GM21367 (cell line): ENCODE data around the gene DOCK1.

Source experiments
- ATAC-seq: cut with Tn5 transposase; IDR thresholded peaks from one replicate; pipeline ENCODE4 v1.9.1; 2021; ENCODE audit not compliant: unreplicated experiment

The DOCK1 gene

DNA sequence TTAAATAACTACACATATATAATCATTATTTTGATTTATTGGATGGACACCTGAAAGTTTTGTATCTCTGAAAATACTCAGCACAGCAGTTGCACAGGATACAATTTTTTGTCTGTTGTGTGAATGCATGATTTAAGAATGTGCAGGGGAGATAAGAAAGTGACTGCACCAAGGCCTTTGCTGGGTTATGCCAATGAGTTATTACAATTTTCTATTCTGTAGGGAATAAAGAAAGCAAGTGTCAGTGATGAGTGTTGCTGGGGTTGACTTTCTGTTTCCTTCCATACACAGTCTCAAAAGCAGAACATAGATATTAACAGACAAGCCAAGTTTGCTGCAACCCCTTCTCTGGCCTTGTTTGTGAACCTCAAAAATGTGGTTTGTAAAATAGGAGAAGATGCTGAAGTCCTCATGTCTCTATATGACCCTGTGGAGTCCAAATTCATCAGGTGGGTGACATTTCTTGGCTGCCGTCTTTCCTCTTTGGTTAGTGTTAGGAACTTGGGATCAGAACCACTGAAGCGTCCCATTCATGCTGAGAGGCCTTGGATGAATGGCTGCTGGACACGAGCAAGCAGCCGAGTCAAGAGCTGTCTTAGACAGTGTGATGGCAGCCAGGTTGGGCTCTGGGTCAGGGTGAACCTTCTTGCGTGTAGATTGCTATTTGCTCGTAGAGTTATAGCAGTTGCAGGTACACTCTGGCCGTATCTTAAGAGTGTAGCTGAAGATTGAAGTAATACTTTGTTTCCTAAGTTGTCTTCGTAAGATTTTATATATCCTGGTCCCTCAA lies 92.8 kb downstream of the DOCK1 start:
- ATAC-seq, result no peak

DNA sequence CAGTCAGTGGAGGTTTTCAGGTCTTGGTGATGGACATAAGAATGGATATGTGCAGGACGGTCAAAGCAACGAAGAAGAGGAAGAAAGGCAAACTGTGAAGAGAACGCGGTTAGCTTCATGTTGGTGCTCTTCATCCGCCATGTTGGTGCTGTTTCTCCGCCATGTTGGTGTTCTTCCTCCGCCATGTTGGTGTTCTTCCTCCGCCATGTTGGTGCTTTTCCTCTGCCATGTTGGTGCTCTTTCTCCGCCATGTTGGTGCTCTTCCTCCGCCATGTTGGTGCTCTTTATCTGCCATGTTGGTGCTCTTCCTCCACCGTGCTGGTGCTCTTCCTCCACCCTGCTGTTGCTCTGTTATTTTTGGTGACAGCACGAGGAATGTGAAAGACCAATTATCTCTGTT lies 95.4 kb downstream of the DOCK1 start:
- ATAC-seq, result no peak

DNA sequence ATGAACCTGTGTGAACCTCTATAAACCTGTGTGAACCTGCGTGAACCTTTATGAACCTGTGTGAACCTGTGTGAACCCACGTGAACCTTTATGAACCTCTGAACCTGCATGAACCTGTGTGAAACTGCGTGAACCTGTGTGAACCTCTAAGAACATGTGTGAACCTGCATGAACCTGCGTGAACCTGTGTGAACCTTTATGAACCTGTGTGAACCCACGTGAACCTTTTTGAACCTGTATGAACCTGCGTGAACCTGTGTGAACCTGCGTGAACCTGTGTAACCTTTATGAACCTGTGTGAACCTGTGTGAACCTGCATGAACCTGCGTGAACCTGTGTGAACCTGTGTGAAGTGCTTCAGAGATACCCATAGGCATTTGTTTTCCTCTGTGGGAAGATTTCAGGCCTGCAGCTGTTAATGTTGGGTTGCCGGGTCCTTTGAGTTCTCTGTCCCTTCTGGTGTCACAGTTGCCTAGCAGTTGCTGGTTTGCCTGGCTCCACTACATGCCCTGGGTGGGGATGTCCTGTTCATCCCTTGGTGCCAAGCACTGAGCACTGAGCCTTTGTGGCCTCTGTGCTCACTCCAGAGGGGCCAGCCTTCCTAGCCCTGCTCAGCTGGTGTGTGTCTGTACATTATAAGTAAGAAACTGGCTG lies 97.9 kb downstream of the DOCK1 start:
- no peak for ATAC-seq

DNA sequence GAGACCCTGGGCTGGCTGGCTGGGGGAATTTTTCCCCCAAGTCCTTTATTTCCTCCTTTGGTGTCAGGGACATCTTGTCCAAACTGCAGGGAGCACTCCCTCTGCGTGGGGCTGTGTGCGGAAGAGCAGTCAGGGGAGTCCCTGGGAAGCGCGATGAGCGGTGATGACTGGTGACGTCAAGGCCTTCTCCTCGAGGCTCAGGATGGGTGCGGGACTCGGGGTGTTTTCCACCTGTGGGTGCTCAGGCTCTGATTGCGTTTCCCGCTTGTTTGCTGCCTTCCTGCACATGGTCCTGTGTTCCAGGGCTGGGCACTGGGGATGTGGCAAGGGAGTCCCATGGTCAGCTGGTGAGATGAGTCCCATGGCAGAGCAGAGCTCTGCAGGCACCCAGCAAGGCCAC lies 101.2 kb downstream of the DOCK1 start:
- no peak for ATAC-seq

DNA sequence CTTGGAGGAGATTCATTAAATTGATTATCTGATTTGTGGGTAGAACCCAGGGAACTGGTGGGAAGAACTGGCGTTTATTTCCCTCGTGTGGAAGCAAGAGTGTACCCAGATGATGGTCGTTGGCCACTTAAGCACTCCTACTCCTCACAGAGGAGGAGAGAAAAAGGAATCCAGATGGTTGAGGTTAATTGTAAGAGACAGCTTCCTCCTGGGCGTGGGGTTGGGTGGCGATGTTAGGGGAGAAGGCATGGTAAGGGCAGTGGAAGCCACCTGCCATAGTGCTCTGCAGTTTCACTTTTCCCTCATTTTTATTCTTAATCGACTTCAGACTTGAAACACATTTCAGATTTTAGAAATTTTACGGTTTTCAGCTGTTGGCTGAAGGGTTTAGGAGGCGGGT lies 104.1 kb downstream of the DOCK1 start:
- no peak for ATAC-seq

DNA sequence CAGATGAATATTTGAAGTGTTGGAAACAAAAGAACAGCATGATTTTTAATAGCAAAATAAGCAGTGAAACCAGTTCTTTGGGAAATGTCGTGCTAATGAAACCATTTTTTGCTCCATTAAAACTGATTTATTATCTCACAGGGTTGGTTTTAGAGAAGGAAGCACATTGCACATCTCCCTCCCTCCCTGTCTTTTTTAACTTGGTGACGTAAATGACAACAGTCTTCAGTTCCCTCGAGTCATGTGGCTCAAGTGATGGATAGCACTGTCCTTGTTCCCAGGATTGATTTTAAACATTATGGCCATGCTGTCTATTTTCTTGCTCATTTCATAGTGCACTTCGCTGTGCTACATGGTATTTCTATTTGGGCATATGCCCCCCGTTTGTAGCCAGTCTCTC lies 105.9 kb downstream of the DOCK1 start:
- ATAC-seq, result no peak

DNA sequence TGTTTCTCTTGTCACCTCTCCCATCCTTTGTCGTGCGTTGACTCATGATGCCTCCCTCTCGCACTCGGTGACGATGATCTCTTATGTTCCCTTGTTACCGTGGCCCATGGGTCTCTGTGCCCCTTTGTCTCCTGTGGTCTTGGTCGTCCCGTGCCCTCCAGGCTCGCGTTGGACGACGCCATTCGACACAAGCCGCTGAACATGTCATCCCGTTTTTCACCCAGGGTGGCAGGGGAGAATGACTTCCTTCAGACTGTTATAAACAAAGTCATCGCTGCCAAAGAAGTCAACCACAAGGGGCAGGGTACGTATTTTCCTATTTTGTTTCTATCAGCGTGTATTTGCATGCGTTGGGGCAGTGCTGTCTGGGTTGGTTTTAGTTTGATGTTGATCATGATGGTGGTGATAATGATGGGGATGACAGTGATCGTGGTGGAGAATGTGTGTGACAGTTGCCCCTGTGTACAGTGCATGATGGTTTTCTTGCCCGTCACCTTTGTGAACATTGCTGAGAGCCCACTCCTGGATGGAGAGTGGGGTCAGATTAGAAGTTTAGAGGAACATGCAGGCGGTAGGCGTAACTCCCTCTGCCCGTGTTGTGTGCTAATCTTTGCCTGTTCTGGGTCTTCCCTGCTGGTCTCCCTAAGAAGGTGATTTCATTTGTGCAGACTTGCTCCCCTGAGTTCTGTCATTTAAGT lies 107.0 kb downstream of the DOCK1 start:
- no peak for ATAC-seq

DNA sequence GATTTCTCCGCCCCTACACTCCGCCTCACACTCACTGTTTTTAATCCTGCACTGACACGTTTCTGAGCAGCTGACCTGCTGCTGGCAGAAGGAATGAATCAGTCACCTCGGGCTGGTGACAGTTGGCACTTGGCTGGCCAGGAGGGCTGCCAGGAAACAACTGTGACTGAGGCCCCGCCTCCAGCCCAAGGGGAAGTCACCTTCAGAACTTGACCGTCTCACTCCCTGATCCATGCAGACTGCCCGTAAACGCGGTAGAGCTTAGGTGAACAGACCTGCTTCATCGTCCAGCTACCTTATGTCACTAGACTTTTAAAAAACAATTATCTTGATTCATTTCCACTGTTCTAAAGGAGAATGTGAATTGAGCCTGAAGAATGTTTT lies 107.5 kb downstream of the DOCK1 start:
- ATAC-seq, result no peak

DNA sequence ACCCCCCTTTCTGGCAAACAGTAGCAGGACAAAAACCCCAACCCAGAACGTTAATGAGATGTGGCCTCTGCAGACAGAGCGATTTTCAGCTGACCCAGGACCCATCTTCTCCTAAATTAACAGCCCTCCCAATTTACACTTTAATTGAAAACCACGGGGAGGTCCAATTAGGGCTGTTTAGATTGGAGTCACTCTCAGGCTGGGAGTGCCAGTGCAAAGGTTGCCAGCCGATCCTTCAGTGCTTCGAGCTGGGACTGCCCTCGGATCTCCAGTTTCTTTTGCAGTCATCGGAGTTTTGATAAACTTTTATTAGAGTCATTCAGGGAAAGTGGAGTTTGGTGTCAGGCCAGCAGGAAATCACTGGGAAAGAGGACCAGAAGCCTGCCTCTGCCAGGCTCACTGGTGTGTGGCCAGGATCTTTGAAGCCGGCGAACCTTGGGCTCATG lies 108.0 kb downstream of the DOCK1 start:
- no peak for ATAC-seq

DNA sequence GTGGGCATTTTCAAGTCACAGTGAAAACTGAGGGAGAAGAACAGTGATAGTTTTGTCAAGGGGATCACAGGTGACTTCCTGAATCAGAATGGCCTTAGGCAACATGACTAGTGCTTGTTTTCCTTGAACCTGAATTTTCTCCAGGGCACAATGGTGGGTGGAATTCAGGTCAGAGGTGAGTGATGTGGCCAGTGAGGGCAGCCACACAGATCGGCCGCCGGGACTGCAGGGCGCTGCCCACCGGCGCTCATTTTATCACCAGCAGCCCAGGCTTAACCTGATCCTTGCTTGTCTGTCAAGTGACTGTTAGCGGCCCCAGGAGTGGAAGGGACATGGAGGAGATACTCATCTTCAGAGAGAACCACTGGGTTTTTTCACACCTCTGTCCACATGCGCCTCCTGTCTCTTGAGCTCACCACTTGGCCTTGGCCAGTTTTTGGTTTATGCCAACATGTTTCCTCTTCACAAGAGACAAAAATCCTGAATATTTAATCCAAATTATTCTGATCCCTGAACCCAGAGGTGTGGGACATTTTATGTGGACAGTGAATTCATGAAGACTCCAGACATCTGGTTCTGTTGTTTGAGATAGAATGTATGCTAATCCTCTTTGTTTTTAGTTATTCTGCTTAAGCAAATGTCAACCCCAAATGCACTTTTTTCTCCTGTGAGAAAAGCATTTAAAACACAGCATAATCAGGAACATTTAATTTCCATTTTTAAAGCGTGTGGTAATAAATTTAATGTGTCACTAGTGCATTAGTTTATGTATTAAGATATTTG lies 108.7 kb downstream of the DOCK1 start:
- ATAC-seq, result no peak

DNA sequence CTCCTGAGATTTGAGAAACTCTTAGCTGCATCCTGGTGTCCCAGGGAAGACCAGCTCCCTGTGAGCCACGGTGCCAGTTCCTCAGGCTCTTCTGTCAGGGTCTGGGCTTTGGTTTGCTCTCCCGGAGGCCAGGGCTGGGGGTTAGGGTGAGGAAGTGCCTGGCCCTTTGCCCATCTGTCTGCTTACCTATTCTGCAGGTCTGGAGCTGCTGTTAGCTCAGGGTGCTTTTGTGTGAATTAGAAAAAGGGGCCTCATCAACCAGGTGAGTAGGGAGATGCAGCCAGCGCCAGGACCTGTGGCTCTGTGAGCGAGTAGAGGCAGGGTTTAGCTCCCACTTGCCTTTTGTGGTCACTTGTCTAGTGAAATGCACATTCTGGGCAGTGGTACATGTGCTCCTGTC lies 109.4 kb downstream of the DOCK1 start:
- ATAC-seq, result no peak

DNA sequence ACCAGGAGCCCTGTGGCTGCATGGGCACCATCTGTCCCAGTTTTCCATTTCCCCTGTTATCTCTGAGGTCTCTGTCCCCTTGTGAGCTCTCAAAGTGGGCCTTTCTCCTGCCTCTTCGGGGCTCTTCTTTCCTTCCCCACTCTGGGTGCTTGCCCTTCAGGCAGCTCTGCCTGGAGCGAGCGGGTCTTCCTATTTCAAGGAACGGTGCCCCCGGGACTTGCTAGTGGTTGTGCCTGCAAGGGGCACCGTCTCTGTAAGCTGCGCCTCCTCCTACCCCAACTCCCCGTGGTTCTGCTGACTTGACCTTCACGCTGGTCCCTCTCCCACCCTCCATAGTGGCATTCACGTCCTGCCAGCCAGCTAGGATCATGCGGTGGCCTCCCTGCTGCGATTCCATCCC lies 110.1 kb downstream of the DOCK1 start:
- ATAC-seq, result no peak

DNA sequence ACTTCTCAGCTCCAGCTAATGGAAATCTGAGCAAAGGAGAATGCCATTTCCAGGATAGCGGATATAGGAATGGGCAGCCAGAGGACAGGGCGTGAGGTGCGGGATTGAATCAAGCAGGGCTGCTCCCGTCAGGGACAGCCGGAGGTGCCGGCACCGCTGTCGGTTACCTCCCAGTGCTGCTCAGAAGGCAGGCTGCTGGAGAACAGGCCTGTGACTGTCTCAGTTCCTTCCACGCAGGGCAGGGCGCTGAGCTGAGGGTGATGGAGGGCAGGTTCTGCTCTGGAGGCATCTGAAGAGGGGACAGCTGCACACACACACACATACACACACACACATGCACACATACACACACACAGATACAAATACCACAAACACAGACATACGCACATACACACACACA lies 111.1 kb downstream of the DOCK1 start:
- ATAC-seq, result no peak

DNA sequence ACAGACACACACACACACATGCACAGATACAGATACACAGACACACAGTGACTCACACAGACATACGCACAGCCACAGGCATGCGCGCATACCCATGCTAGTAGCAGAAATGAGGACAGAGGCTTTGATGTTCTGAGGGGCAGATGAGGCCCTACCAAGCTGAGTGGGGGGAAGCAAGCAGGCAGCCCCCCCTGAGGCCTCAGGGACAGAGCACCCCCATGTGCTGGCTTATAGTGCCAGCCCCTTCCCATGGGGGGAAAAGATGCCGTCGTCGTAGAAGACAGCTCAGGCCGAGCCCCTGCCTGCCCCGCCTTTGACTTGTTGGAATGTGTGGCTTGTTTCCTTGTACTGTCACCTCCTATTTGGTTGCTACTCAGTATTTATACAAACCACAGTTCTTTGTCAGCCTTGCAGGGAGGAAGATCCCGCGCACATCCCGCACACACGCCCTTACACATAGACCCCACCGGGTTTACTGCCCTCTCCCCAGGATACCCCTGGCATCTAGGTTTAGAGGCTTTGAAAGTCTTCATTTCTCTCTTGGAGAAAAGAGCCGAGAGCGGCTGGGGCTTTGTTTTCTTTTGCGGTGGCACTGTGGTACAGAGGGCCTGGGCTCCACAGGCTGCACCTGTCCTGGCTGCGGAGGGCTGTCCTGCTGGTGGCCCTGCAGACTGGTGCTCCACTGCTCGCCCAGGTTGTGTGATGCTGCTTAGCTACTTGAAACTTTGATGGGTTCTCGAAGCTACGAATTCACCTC lies 112.5 kb downstream of the DOCK1 start:
- ATAC-seq, result no peak

DNA sequence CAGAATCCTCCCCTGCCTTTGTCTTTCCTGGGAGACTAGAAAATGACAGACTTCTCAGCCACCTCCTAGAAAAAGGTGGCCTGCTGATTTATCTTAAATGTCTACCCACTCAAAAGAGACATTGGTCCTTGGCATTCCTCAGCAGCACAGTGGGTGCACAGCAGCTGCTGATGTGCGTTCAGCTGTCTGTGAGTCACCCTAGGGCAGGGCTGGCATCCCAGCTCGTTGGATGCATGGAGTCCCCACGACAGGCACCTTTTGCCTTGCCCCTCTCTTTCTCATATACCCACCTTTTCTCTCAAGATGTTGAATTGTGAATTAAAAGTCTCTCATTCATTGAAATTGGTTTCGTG lies 113.0 kb downstream of the DOCK1 start:
- no peak for ATAC-seq

DNA sequence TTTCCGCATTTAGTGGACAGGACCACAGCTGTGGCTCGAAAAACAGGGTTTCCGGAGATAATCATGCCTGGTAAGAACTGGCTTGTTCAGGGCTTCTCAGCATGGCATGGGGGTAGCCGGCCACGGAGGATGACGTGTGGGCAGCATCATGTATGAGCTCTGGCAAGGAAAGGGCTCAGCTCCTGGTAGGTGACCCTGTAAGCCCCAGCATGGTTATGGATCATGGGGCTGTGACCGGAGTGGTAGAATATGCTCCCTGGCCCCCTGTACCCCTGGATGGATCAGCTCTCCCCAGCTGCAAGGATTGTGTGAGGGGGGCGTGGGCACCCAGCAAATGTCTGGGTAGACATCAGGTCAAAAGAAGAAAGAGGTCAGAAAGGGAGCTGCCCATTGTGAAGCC lies 113.5 kb downstream of the DOCK1 start:
- no peak for ATAC-seq

DNA sequence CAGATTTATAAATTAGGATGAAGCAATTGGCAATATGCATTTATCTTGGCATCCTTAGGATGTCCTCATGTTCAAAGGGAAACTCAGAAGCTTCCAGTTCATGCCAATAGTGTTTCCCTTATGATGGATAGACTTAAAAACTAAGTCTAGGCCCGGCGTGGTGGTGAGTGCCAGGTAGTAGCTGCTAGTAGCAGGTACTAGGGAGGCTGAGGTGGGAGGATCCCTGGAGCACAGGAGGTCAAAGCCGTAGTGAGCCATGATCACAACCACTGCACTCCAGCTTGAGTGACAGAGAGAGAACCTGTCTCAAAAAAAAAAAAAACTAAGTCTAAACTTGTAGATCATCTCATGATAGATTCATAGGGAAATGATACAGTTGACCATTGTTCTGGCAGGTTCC lies 115.0 kb downstream of the DOCK1 start:
- no peak for ATAC-seq

DNA sequence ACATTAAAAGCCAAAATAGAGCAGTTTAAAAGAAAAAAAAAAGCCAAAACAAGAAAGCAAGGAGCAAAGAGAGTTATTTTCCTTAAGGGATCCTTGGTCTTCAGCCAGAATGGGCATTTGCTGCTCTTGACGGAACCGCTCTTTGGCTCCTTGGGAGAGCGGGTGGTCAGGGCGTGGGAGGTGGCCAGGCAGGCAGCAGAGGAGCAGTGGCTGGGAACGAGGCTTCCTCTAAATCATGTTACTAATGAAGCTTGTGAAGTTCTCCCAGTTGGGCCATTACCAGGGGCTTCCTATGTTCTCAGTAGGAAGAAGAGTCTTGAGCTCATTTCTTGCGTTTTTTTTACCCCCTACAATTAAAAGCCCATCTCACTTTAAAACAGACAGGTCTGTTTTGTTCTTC lies 116.6 kb downstream of the DOCK1 start:
- ATAC-seq, result no peak

DNA sequence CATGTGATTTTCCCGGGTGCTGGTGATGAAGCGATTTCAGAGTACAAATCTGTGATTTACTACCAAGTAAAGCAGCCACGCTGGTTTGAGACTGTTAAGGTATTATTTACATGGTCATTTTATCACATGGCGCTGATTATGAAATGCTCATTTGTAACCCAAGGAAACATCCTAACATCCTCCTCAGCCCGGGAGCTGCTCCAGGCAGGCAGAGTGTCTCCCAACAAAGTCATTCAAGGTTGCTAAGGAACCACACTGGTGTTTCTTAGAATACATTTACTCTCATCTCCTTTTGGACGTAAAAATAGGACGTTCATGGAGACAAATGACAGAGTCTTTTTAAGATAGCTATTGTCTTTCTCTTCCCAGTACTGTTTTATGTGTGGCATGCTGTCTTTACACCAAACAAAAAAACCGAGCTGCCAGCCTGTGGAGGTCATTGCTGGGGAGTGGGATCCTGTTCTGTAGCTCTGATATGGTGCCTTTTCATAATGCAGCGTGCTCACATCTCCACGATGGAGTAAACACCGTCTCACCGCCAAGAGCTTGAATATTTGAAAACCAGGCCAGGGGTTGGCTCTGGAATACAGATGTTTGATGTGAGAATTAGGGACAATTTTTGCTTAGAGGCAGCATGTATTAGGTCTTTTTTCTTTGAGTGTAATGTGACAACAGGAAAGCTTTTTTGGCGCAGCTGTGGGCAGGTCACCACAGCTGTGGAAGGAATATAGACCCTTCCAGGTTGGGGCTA lies 119.6 kb downstream of the DOCK1 start:
- ATAC-seq, result no peak

DNA sequence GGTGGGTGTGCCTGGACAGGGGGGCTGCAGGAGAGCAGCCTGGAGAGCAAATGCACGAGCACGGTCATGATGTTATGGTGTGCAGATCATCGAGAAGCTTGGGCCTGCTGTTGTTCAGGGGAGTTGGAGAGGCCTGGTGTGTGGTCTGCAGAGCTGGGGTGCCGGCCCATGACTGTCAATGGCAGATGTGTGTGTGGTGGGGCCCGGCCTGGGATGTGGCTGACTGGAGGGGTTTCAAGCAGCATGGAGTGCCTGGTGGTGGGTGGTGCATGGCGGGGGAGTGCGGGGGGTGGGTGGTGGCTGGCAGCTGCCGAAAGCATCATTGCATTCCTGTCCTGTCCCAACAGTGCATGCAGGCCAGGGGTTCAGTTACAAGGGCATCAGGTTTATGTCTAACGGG lies 122.6 kb downstream of the DOCK1 start:
- no peak for ATAC-seq
